Endothelial cell of umbilical vein (primary cell): Measurements from ENCODE around the gene FBP2. TPM values are rescaled to one million over a fixed set of nuclear protein-coding genes. Genes with fewer than 3 reads are reported as not detected.

Experiments
- BruUV-seq: library from RNA; stranded (reverse); fragments of 400-500 nt; replicated peaks from 2 replicates; lab custom pipeline; 2021; lab: Mats Ljungman, UMichigan
- CTCF ChIA-PET: fragments of 300-600, 350-600 bp; sonication (Branson Sonifier 250); formaldehyde crosslinking; loops from one replicate; lab custom pipeline; 2021; ENCODE audit warnings: antibody characterized with exemption, inconsistent platforms; lab: Charles Lee
- POLR2A ChIA-PET: fragments of 300-600, 350-600 bp; sonication (Branson Sonifier 250); formaldehyde crosslinking; loops from one replicate; lab custom pipeline; 2021; ENCODE audit warnings: antibody characterized with exemption, inconsistent platforms; lab: Charles Lee
- DNase-seq: peaks from one replicate; pipeline ENCODE4 v3.0.0-alpha.2; 2011; ENCODE audit warnings: low read depth, low spot score
- FAIRE-seq: peaks from 2 replicates; lab custom pipeline; 2011; peaks lifted over from hg19 to GRCh38; lab: Jason Lieb, UNC
- H2AFZ ChIP-seq: 2 replicates; pipeline ENCODE4 v1.6.0; 2012; ENCODE audit warnings: low read depth, low read length, control low read depth, inconsistent platforms
- H3K27ac ChIP-seq: 2 replicates; pipeline ENCODE4 v1.5.1; 2011; ENCODE audit warnings: low read depth, mild to moderate bottlenecking, control low read depth, low read length, moderate library complexity; ENCODE audit not compliant: insufficient read depth
- H3K27me3 ChIP-seq, 2 experiments: 2 replicates each; pipeline versions ENCODE4 v1.6.0 to v1.6.1; 2011; ENCODE audit warnings: low read length in 2 of 2, mixed read lengths in 1 of 2; ENCODE audit not compliant: control insufficient read depth in 2 of 2, insufficient read depth in 2 of 2
- H3K36me3 ChIP-seq, 2 experiments: 2 replicates in 1 of 2; 3 replicates in 1 of 2; pipeline ENCODE4 v1.5.1; 2011; ENCODE audit warnings: low read length in 2 of 2, mild to moderate bottlenecking in 1 of 2, moderate library complexity in 1 of 2; ENCODE audit not compliant: control insufficient read depth in 2 of 2, insufficient read depth in 2 of 2; ENCODE audit errors: extremely low read depth in 1 of 2
- H3K4me1 ChIP-seq: 3 replicates; pipeline ENCODE4 v1.5.1; 2011; ENCODE audit warnings: mild to moderate bottlenecking, low read length; ENCODE audit not compliant: control insufficient read depth, insufficient read depth; ENCODE audit errors: extremely low read depth
- H3K4me2 ChIP-seq: 2 replicates; pipeline ENCODE4 v1.6.1; 2011; ENCODE audit warnings: low read length, control low read depth, mixed read lengths; ENCODE audit not compliant: insufficient read depth
- H3K4me3 ChIP-seq, 3 experiments: fragments of 200-600 bp in 1 of 3; sonication (generic), shearing (Covaris generic) in 1 of 3; replicated peaks in 1 of 3; 2 replicates each; pipeline ENCODE4 v1.5.1; 2011 to 2016; ENCODE audit warnings: control low read depth in 3 of 3, low read length in 3 of 3, mild to moderate bottlenecking in 2 of 3, inconsistent platforms in 1 of 3, low read depth in 1 of 3, moderate library complexity in 1 of 3; ENCODE audit not compliant: insufficient read depth in 1 of 3
- H3K79me2 ChIP-seq: 2 replicates; pipeline ENCODE4 v1.6.0; 2012; ENCODE audit warnings: low read length, inconsistent platforms; ENCODE audit not compliant: control insufficient read depth, insufficient read depth
- H3K9ac ChIP-seq: replicated peaks from 2 replicates; pipeline ENCODE3; 2011; ENCODE audit warnings: low read length, control low read depth; ENCODE audit not compliant: insufficient read depth; ENCODE audit errors: extremely low read depth
- H3K9me1 ChIP-seq: replicated peaks from 3 replicates; pipeline ENCODE4 v1.6.0; 2011; ENCODE audit warnings: mild to moderate bottlenecking, low read length; ENCODE audit not compliant: control insufficient read depth, insufficient read depth; ENCODE audit errors: extremely low read depth
- H3K9me3 ChIP-seq: replicated peaks from 2 replicates; pipeline ENCODE4 v1.5.1; 2012; ENCODE audit warnings: low read length, inconsistent platforms; ENCODE audit not compliant: control insufficient read depth, insufficient read depth
- H4K20me1 ChIP-seq: replicated peaks from 2 replicates; pipeline ENCODE3; 2011; ENCODE audit warnings: mild to moderate bottlenecking, low read length; ENCODE audit not compliant: control insufficient read depth, insufficient read depth; ENCODE audit errors: extremely low read depth
- EZH2 ChIP-seq: IDR thresholded peaks from 2 replicates; pipeline ENCODE4 v1.6.1; 2012; ENCODE audit warnings: borderline replicate concordance, low read depth, mild to moderate bottlenecking, moderate library complexity, low read length, inconsistent platforms; ENCODE audit not compliant: severe bottlenecking
- FOS ChIP-seq: IDR thresholded peaks from 2 replicates; pipeline ENCODE4 v1.6.1; 2011; ENCODE audit warnings: mild to moderate bottlenecking, low read length, moderate library complexity, borderline replicate concordance; ENCODE audit not compliant: insufficient read depth
- GATA2 ChIP-seq: IDR thresholded peaks from 2 replicates; pipeline ENCODE4 v1.7.0; 2011; ENCODE audit warnings: low read depth, mild to moderate bottlenecking, moderate library complexity, mixed read lengths, low read length; ENCODE audit not compliant: insufficient read length, insufficient read depth
- JUN ChIP-seq: IDR thresholded peaks from 2 replicates; pipeline ENCODE4 v1.6.1; 2011; ENCODE audit warnings: borderline replicate concordance, low read depth; ENCODE audit not compliant: insufficient read length, insufficient read depth
- MYC ChIP-seq: IDR thresholded peaks from one replicate; pipeline ENCODE4 v1.6.1; 2011; ENCODE audit warnings: mild to moderate bottlenecking, low read depth, low read length
- POLR2A ChIP-seq: IDR thresholded peaks from 2 replicates; pipeline ENCODE4 v1.6.1; 2012; ENCODE audit warnings: low read depth, mild to moderate bottlenecking, control low read depth, low read length
- POLR2AphosphoS5 ChIP-seq: IDR thresholded peaks from 2 replicates; pipeline ENCODE4 v1.6.1; 2012; ENCODE audit warnings: low read depth, mild to moderate bottlenecking, control low read depth, low read length, moderate library complexity; ENCODE audit not compliant: insufficient read depth
- dilution Hi-C: fragments of 300-500 bp; cut with MboI; formaldehyde crosslinking; loops from one replicate; pipeline ENCODE4 v1.15.0; 2019; ENCODE audit warnings: low sequenced_read_pairs; ENCODE audit not compliant: extremely low pct_ligation_motif_present
- intact Hi-C: fragments of 100-400 bp; cut with micrococcal nuclease; formaldehyde crosslinking; loops from one replicate; pipeline ENCODE4 v1.10.0; 2022
- polyA plus RNA-seq, 4 experiments: library from polyadenylated mRNA; depleted of rRNA in 3 of 4; stranded (reverse) in 3 of 4; unstranded in 1 of 4; fragments of >200 nt; gene quantifications; 2 replicates each; pipeline versions ENCODE4 v1.2.1 to v1.2.3, GENCODE V29; 2011 to 2012; ENCODE audit warnings: missing spikeins in 1 of 4
- total RNA-seq: library from RNA; stranded (reverse); gene quantifications from 2 replicates; pipeline ENCODE4 v1.2.3, GENCODE V29; 2021
- TF ChIP-seq, protein P1 (sequence below): IDR thresholded peaks from 2 replicates; pipeline ENCODE4 v1.6.1; 2011; ENCODE audit not compliant: insufficient read depth, insufficient read length
- TF ChIP-seq, protein P2 (sequence below), 2 donors: IDR thresholded peaks; 1 replicate in 1 of 2; 2 replicates in 1 of 2; pipeline ENCODE4 v1.5.1; 2011; ENCODE audit warnings: low read length in 2 of 2, mild to moderate bottlenecking in 2 of 2, moderate library complexity in 2 of 2, control low read depth in 1 of 2, inconsistent platforms in 1 of 2, low read depth in 1 of 2; ENCODE audit not compliant: insufficient read depth in 1 of 2; ENCODE audit errors: extremely low read depth in 1 of 2

FBP2 gene
- total and polyA plus RNA-seq, 2 donors (not counting 3 experiments of a cell fraction or from before 2014, with no cell fraction given): not detected

DNA sequence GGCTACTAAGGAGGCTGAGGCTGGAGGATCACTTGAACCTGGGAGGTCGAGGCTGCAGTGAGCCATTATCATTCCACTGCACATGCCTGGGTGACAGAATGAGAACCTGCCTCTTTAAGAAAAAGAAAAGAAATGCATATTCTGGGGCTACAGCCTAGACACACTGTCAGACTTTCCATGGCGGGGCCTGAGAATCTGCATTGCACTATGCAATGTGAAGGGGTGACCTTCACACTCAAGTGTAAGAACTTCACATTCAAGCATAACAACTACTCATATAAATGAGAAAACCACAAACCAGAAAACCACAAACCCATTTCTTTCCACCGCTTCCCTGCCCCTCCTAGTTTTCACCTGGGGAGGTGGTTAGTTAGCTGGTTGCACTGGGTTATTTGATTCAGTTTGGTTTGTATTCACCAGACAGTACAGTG is 18.0 kb upstream of the FBP2 start:
- no peaks in the 10 kb centered on the region for H3K4me1 ChIP-seq
- H3K9me3 ChIP-seq: no peaks in the 10 kb centered on the region
- no peaks in the 10 kb centered on the region for H3K79me2 ChIP-seq
- no peak overlapping the region for H2AFZ ChIP-seq
- no peaks in the 10 kb centered on the region for H3K36me3 ChIP-seq
- no peak overlapping the region for H3K9ac ChIP-seq
- no peak overlapping the region for H3K4me3 ChIP-seq
- no peaks in the 10 kb centered on the region for H3K9me1 ChIP-seq
- H3K4me2 ChIP-seq: no peak overlapping the region
- intact Hi-C loops: no loop called here
- no peaks in the 10 kb centered on the region for H4K20me1 ChIP-seq
- dilution Hi-C loops: no loop called here
- H3K27ac ChIP-seq: no peak overlapping the region
- ChIA-PET CTCF (interaction anchor here (1.1 kb wide), 1 partner anchor 133 kb away, joined by 5 read pairs; no protein-coding TSS in a partner anchor), POLR2A (no interaction called here)
- no TSS peak for BruUV-seq
- no peak for TF ChIP-seq EZH2
- TF ChIP-seq, protein P1, sequence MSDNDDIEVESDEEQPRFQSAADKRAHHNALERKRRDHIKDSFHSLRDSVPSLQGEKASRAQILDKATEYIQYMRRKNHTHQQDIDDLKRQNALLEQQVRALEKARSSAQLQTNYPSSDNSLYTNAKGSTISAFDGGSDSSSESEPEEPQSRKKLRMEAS: no peak
- no peak for TF ChIP-seq FOS
- no peak for TF ChIP-seq GATA2
- TF ChIP-seq JUN: no peak
- no peak for TF ChIP-seq POLR2AphosphoS5
- TF ChIP-seq MYC: no peak
- TF ChIP-seq, protein P2, sequence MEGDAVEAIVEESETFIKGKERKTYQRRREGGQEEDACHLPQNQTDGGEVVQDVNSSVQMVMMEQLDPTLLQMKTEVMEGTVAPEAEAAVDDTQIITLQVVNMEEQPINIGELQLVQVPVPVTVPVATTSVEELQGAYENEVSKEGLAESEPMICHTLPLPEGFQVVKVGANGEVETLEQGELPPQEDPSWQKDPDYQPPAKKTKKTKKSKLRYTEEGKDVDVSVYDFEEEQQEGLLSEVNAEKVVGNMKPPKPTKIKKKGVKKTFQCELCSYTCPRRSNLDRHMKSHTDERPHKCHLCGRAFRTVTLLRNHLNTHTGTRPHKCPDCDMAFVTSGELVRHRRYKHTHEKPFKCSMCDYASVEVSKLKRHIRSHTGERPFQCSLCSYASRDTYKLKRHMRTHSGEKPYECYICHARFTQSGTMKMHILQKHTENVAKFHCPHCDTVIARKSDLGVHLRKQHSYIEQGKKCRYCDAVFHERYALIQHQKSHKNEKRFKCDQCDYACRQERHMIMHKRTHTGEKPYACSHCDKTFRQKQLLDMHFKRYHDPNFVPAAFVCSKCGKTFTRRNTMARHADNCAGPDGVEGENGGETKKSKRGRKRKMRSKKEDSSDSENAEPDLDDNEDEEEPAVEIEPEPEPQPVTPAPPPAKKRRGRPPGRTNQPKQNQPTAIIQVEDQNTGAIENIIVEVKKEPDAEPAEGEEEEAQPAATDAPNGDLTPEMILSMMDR (IDR thresholded peaks at IDR 0.05; ENCODE audit: extremely low read depth in 1 of 2, insufficient read depth in 1 of 2, low read depth in 1 of 2, low read length in 2 of 2): no peak
- no peak for TF ChIP-seq POLR2A
- FAIRE-seq (no peak), DNase-seq (no peak)
- peaks cover 0 to 3% of the 10 kb centered on the region in 2 experiments for H3K27me3 ChIP-seq
